B cell (primary cell): ENCODE data around the gene PLA2G6. TPM values are rescaled to one million over a fixed set of nuclear protein-coding genes. Genes with fewer than 3 reads are reported as not detected.

Source experiments
- ATAC-seq: fragments of 200-7000 bp; cut with Tn5 transposase; one replicate; pipeline ENCODE4 v1.10.0; 2021; ENCODE audit warnings: low read depth, mild to moderate bottlenecking, moderate number of reproducible peaks, moderate library complexity
- CTCF ChIA-PET: fragments of 350-600 bp; sonication (Branson Sonifier 250); formaldehyde crosslinking; loops from one replicate; lab custom pipeline; 2021; ENCODE audit warnings: antibody characterized with exemption, inconsistent platforms; lab: Charles Lee
- POLR2A ChIA-PET: fragments of 350-600 bp; sonication (Branson Sonifier 250); formaldehyde crosslinking; loops from one replicate; lab custom pipeline; 2021; ENCODE audit warnings: antibody characterized with exemption; lab: Charles Lee
- DNase-seq: peaks from one replicate; pipeline ENCODE4 v3.0.0; 2013
- H2AFZ ChIP-seq: 2 replicates; pipeline ENCODE4 v1.6.1; 2012; ENCODE audit warnings: mild to moderate bottlenecking, low read depth, low read length; ENCODE audit not compliant: insufficient read depth, poor library complexity, severe bottlenecking
- H3K27ac ChIP-seq, 2 donors: 1 replicate in 1 of 2; 2 replicates in 1 of 2; pipeline ENCODE4 v1.5.1; 2012 to 2013; ENCODE audit warnings: low read length in 2 of 2, mild to moderate bottlenecking in 2 of 2, moderate library complexity in 1 of 2
- H3K27me3 ChIP-seq, 4 experiments: fragments of 200-600 bp in 1 of 4; sonication (generic) in 1 of 4; replicated peaks in 1 of 4; 1 replicate in 2 of 4; 2 replicates in 2 of 4; pipeline versions ENCODE4 v1.6.1 to v1.7.0; 2013 to 2016; ENCODE audit warnings: low read length in 3 of 4, mild to moderate bottlenecking in 2 of 4, mixed read lengths in 1 of 4, moderate library complexity in 1 of 4; ENCODE audit not compliant: insufficient read depth in 4 of 4, control insufficient read depth in 3 of 4; ENCODE audit errors: control extremely low read depth in 1 of 4
- H3K36me3 ChIP-seq, 2 experiments: replicated peaks in 1 of 2; 1 replicate in 1 of 2; 2 replicates in 1 of 2; pipeline versions ENCODE4 v1.6.1 to v1.7.1; 2013; ENCODE audit warnings: low read length in 1 of 2; ENCODE audit not compliant: insufficient read depth in 2 of 2, control insufficient read depth in 1 of 2; ENCODE audit errors: control extremely low read depth in 1 of 2, extremely low read depth in 1 of 2
- H3K4me1 ChIP-seq, 2 donors: fragments of 200-600 bp in 1 of 2; sonication (generic) in 1 of 2; 1 replicate in 1 of 2; 2 replicates in 1 of 2; pipeline versions ENCODE4 v1.5.1 to v1.6.1; 2013 to 2017; ENCODE audit warnings: low read length in 2 of 2; ENCODE audit not compliant: control insufficient read depth in 2 of 2, insufficient read depth in 2 of 2
- H3K4me2 ChIP-seq: replicated peaks from 2 replicates; pipeline ENCODE3; 2012; ENCODE audit warnings: mild to moderate bottlenecking, low read depth, low read length; ENCODE audit not compliant: poor library complexity, severe bottlenecking
- H3K4me3 ChIP-seq, 5 experiments: fragments of 200-600 bp in 1 of 5; sonication (generic) in 1 of 5; 1 replicate in 3 of 5; 2 replicates in 2 of 5; pipeline versions ENCODE4 v1.5.1 to v1.7.0; 2011 to 2016; ENCODE audit warnings: low read length in 4 of 5, mild to moderate bottlenecking in 4 of 5, low read depth in 2 of 5, control low read depth in 1 of 5, moderate library complexity in 1 of 5; ENCODE audit not compliant: insufficient read depth in 1 of 5; ENCODE audit errors: control extremely low read depth in 1 of 5, extremely low read depth in 1 of 5
- H3K79me2 ChIP-seq: fragments of 200-600 bp; sonication (generic); one replicate; pipeline ENCODE4 v1.6.0; 2016; ENCODE audit warnings: low read length; ENCODE audit not compliant: control insufficient read depth, insufficient read depth
- H3K9ac ChIP-seq: fragments of 200-600 bp; sonication (generic); 2 replicates; pipeline ENCODE4 v1.6.1; 2017; ENCODE audit warnings: mild to moderate bottlenecking, low read length, moderate library complexity
- H3K9me3 ChIP-seq, 3 donors: one replicate each; pipeline versions ENCODE4 v1.6.1 to v1.7.1; 2013; ENCODE audit warnings: low read length in 2 of 3; ENCODE audit not compliant: control insufficient read depth in 2 of 3, insufficient read depth in 1 of 3; ENCODE audit errors: control extremely low read depth in 1 of 3
- H4K20me1 ChIP-seq: 2 replicates; pipeline ENCODE4 v1.6.0; 2012; ENCODE audit warnings: mild to moderate bottlenecking, low read length; ENCODE audit not compliant: insufficient read depth, control insufficient read depth, poor library complexity, severe bottlenecking
- H3K27ac Mint-ChIP-seq: one replicate; pipeline ENCODE4 v1.8.0; 2021; ENCODE audit warnings: mixed read lengths
- H3K27me3 Mint-ChIP-seq: one replicate; pipeline ENCODE4 v1.8.0; 2021; ENCODE audit warnings: mixed read lengths
- H3K4me1 Mint-ChIP-seq: one replicate; pipeline ENCODE4 v1.8.0; 2021; ENCODE audit warnings: mixed read lengths
- H3K4me3 Mint-ChIP-seq: one replicate; pipeline ENCODE4 v1.8.0; 2021; ENCODE audit warnings: mixed read lengths
- H3K9me3 Mint-ChIP-seq: one replicate; pipeline ENCODE4 v1.8.0; 2022; ENCODE audit warnings: mixed read lengths; ENCODE audit not compliant: insufficient read depth
- EZH2 ChIP-seq: IDR thresholded peaks from 2 replicates; pipeline ENCODE4 v1.6.1; 2012; ENCODE audit warnings: borderline replicate concordance, low read depth, mild to moderate bottlenecking, moderate library complexity, low read length; ENCODE audit not compliant: insufficient read depth, poor library complexity, severe bottlenecking
- WGBS: methylation state at CpG from one replicate; pipeline ENCODE4 v1.1.5; 2013; ENCODE audit warnings: missing lambda C conversion rate; ENCODE audit not compliant: insufficient coverage; 5-methylcytosine and 5-hydroxymethylcytosine counted together
- intact Hi-C: fragments of 100-400 bp; cut with micrococcal nuclease; formaldehyde crosslinking; loops from one replicate; pipeline ENCODE4 v1.10.0; 2022
- polyA plus RNA-seq: library from polyadenylated mRNA; depleted of rRNA; stranded (reverse); fragments of >200 nt; gene quantifications from 2 replicates; pipeline ENCODE4 v1.2.3, GENCODE V29; 2012
- total RNA-seq, 2 donors: library from RNA; stranded (reverse); fragments of 120-200 nt in 1 of 2; gene quantifications; 1 replicate in 1 of 2; 2 replicates in 1 of 2; pipeline versions ENCODE4 v1.2.3 to v1.2.4, GENCODE V29; 2013 to 2022
- TF ChIP-seq, protein P1 (sequence below): fragments of 200-600 bp; IDR thresholded peaks from one replicate; pipeline ENCODE4 v1.8.0; 2022; ENCODE audit warnings: antibody characterized with exemption, mild to moderate bottlenecking

The PLA2G6 gene
- total and polyA plus RNA-seq, 2 donors (not counting 1 experiment from before 2014, with no cell fraction given), result 125 to 148 TPM

DNA sequence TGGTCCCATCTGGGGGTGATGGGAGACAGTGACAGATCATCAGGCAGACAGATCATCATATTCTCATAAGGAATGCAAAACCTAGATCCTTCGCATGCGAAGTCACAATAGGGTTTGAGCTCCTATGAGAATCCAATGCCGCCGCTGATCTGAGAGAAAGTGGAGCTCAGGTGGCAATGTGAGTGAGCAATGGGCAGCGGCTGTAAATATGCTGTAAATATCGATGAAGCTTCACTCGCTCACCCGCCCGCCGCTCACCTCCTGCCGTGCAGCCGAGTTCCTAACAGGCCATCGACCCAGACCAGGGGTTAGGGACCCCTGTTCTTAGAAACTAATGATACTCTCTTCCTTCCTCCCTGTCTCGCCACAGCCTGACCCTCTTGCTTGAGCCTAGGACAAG lies 9.4 kb upstream of the PLA2G6 start:
- 94% methylated on average over 12 of the region's 14 CpGs for WGBS
- DNase-seq (no peak), ATAC-seq (no peak)
- Histone ChIP-seq H3K4me3 (no peak overlapping the region), H2AFZ (no peak overlapping the region), H3K9ac (no peak overlapping the region), H3K79me2 (no peaks in the 10 kb centered on the region), H4K20me1 (no peaks in the 10 kb centered on the region), H3K9me3 (no peaks in the 10 kb centered on the region), H3K27me3 (peaks cover 0 to 3% (median under 1%) of the 10 kb centered on the region in 4 experiments), H3K27ac (no peak overlapping the region), H3K36me3 (no peaks in the 10 kb centered on the region), H3K4me2 (no peak overlapping the region), H3K4me1 (no peaks in the 10 kb centered on the region)
- no peak overlapping the region for H3K4me3 Mint-ChIP-seq
- H3K4me1 Mint-ChIP-seq, result peaks cover 2% of the 10 kb centered on the region
- no peak overlapping the region for H3K27ac Mint-ChIP-seq
- ChIA-PET POLR2A (no interaction called here), CTCF (interaction anchor here (1.2 kb wide), 1 partner anchor 23 kb away, joined by 3 read pairs; no protein-coding TSS in a partner anchor)
- H3K27me3 Mint-ChIP-seq, result peaks cover 30% of the 10 kb centered on the region
- intact Hi-C loops, result no loop called here
- no peaks in the 10 kb centered on the region for H3K9me3 Mint-ChIP-seq
- TF ChIP-seq, protein P1, sequence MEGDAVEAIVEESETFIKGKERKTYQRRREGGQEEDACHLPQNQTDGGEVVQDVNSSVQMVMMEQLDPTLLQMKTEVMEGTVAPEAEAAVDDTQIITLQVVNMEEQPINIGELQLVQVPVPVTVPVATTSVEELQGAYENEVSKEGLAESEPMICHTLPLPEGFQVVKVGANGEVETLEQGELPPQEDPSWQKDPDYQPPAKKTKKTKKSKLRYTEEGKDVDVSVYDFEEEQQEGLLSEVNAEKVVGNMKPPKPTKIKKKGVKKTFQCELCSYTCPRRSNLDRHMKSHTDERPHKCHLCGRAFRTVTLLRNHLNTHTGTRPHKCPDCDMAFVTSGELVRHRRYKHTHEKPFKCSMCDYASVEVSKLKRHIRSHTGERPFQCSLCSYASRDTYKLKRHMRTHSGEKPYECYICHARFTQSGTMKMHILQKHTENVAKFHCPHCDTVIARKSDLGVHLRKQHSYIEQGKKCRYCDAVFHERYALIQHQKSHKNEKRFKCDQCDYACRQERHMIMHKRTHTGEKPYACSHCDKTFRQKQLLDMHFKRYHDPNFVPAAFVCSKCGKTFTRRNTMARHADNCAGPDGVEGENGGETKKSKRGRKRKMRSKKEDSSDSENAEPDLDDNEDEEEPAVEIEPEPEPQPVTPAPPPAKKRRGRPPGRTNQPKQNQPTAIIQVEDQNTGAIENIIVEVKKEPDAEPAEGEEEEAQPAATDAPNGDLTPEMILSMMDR, result no peak
- TF ChIP-seq EZH2, result no peak

DNA sequence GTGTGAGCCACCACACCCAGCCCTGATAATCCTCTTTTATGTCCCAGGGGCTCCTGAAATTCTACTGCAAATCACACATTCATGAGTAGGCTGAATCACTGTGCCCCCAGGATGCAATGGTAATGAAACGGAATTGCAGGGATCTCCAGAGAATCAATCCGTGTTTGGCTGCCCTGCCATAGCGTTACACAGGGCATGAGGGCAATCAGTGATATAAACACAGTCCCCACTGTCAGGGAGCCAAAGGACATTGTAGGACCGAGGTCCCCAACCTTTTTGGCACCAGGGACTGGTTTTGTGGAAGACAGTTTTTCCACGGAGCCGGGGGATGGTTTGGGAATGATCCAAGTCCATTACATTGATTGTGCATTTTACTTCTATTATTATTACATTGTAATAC lies 9.0 kb upstream of the PLA2G6 start:
- POLR2A ChIA-PET, result no interaction called here
- H3K27me3 Mint-ChIP-seq, result peaks cover 30% of the 10 kb centered on the region
- H4K20me1 ChIP-seq, result no peaks in the 10 kb centered on the region

More for the DNA sequence above, 9.0 kb upstream of the PLA2G6 start:
- no peak for DNase-seq
- Histone ChIP-seq H3K9ac (no peak overlapping the region), H3K4me1 (no peaks in the 10 kb centered on the region), H3K79me2 (no peaks in the 10 kb centered on the region), H3K9me3 (no peaks in the 10 kb centered on the region), H3K4me3 (no peak overlapping the region), H3K27ac (no peak overlapping the region), H2AFZ (no peak overlapping the region), H3K4me2 (no peak overlapping the region), H3K27me3 (peaks cover 0 to 3% (median under 1%) of the 10 kb centered on the region in 4 experiments), H3K36me3 (no peaks in the 10 kb centered on the region)
- no peak overlapping the region for H3K4me3 Mint-ChIP-seq
- no peaks in the 10 kb centered on the region for H3K9me3 Mint-ChIP-seq
- H3K27ac Mint-ChIP-seq, result no peak overlapping the region
- intact Hi-C loops, result no loop called here
- CTCF ChIA-PET, result interaction anchor here (0.7 to 1.2 kb wide), 2 partner anchors 24 to 54 kb away, joined by 3 to 4 read pairs; no protein-coding TSS in a partner anchor
- no peak for TF ChIP-seq EZH2
- TF ChIP-seq, protein P1, result no peak
- WGBS, result 90% methylated on average over 3 of the region's 6 CpGs
- H3K4me1 Mint-ChIP-seq, result peaks cover 2% of the 10 kb centered on the region
- no peak for ATAC-seq
